Ureter (tissue), 1 donor: ENCODE measurements around the gene GAB4. TPM values are rescaled to one million over a fixed set of nuclear protein-coding genes. Genes with fewer than 3 reads are reported as not detected.

Source experiments
- DNase-seq: peaks from one replicate; pipeline ENCODE4 v3.0.0-alpha.2; 2020; ENCODE audit warnings: low spot score
- total RNA-seq: library from RNA; stranded (reverse); gene quantifications from one replicate; pipeline ENCODE4 v1.2.4, GENCODE V29; 2023
- donor health status: DM: yes; HTN: yes; CAD: no.

The GAB4 gene
- total RNA-seq, 1 donor from 2014 or later, result 0.23 TPM

- DNase-seq, result no peak
These were observed 95.7 kb downstream of the GAB4 start for GRCh38 chr22:16912281-16912680.

Other genes with a start within 250 kb of the GAB4 start
- not detected for gene XKR3, start 182.8 kb downstream of the GAB4 start, total RNA-seq
- gene IL17RA, start 76.8 kb upstream of the GAB4 start, total RNA-seq, result 15.4 TPM
- gene TMEM121B, start 113.1 kb upstream of the GAB4 start, total RNA-seq, result 0.18 TPM
- 30.2 TPM for gene HDHD5, start 151.1 kb upstream of the GAB4 start, total RNA-seq
- gene ADA2, start 211.2 kb upstream of the GAB4 start, total RNA-seq, result 22.9 TPM